Ishikawa (cell line): ENCODE data around the gene CSNK1D.

Experiments used
- EP300 ChIP-seq: IDR thresholded peaks from 2 replicates; pipeline ENCODE4 v1.6.1; 2012; ENCODE audit warnings: borderline replicate concordance
- MAX ChIP-seq: IDR thresholded peaks from 2 replicates; pipeline ENCODE4 v1.6.1; 2012
- NFIC ChIP-seq: IDR thresholded peaks from 2 replicates; pipeline ENCODE4 v1.6.1; 2012

- TF ChIP-seq MAX (no peak), NFIC (no peak), EP300 (no peak)
Measured at GRCh38 chr17:82229698-82230608, 43.5 kb downstream of the CSNK1D start.
